Measurements from ENCODE around the gene HCFC1R1. TPM values are rescaled to one million over a fixed set of nuclear protein-coding genes. Genes with fewer than 3 reads are reported as not detected.

The HCFC1R1 gene, protein sequence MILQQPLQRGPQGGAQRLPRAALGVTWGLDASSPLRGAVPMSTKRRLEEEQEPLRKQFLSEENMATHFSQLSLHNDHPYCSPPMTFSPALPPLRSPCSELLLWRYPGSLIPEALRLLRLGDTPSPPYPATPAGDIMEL
- 6.8 and 19.9 TPM in 2 replicates for total RNA-seq

DNA sequence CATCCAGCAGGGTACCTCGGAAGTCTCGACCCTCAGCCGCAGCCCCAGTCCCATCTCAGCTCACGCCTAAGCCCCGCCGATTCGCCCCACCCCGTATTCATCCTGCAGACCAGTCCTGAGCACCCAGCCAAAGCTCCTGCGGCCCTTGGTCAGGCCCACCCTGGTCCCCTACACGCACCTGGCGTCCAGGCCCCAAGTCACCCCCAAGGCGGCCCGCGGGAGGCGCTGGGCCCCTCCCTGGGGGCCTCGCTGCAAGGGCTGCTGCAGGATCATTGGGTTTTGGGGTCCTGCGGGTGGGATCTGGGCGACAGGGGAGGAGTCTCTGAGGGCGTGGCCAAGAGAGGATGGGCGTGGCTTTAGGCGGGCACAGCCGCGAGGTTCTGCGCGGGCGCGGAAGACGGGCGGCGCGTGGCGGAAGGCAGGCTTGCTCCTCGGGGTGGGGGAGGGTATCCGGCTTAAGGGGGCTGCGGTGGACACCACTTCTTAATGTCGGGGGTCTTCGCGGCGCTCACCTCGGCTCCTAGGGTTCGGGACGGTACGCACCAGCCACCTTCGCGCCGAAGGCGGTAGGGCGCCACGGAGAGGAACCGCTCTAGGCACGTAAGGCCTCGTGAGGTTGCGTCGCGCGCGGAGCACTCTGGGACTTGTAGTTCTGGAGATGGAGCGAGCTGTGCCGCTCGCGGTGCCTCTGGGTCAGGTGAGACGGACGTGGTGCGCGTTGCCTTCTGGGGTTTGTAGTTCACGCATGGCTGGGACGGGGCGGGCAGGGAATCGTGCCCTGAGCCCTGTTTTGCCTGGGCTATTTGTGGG is at the start of gene HCFC1R1, which contains the start of gene THOC6:
HCFC1R1 (minus strand) TSS at position 274 of the 810 bp plus-strand sequence; CDS start at position 273, 1 bp downstream.
THOC6 (plus strand) TSS at position 367 of the 810 bp plus-strand sequence; CDS start at position 659, 292 bp downstream.

DNA sequence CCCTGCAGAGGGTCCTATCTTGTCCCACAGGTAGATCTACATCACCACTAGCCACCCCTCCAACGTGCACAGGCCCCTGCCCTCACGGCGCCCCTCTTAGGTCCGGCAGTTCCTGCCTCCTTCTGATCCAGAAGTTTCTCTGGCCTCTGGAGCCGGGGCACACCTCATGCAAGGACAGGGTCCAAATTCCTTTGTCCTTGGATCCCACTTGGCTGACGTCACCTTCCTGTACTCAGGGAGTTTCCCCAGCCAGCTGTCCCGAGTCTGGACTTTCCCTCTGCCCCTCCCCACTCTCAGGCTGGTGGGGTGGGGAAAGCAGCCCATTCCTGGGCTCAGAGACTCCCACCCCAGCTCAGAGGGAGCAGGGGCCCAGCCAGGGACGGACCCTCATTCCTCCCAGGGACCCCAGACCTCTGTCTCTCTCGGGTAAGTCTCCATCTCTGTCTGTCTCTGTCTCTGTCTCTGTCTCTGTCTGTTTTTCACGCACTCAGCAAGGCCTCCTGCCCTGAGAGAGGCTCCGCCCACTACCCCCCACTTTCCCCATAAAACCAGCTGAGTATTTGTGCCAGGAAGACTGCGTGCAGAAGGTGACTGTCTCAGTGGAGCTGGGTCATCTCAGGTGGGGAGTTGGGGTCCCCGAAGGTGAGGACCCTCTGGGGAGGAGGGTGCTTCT is 41.5 kb upstream of the HCFC1R1 start, which contains the start of gene IL32:
IL32 (plus strand) TSS at position 572 of the 673 bp plus-strand sequence. CDS start 172 bp downstream, outside the sequence.

GRCh38 chr16:3045758-3046640 is 22.3 kb upstream of the HCFC1R1 start, which contains the start of gene MMP25:
TSS of gene MMP25 (plus strand) at chr16:3046561. CDS start at chr16:3046918, 357 bp downstream.

DNA sequence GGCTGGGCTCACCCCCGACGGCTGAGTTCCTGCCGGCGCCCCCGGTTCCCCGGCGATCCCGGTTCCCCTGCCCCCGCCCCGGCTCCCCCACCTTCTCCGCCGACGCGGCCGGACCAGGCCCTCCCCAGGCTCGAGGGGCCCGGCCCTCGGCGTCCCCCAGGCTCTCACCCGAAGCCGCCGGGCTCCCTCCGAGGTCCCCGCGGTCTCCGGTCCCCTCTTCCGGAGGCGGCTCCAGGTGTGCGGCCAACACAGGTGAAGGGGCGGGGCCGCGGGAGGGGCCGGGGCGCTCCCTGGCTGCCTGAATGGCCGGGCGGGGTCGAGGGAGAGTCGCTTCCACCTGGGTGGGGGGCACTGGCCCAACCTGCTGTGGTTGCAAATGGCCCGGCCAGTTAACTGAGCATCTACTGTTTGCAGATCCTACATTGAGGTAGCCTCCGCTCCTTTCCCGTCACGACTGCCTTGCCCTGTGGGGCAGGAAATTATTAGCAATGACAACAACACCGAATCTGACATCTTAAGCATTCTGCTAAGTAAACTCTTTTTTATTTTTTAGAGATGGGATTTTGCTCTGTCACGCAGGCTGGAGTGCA is 13.1 kb upstream of the HCFC1R1 start, which contains the start of gene BICDL2:
BICDL2 (minus strand) TSS at position 219 of the 590 bp plus-strand sequence. CDS start 1,448 bp downstream, outside the sequence.

GRCh38 chr16:3020247-3020603 is 3.5 kb downstream of the HCFC1R1 start, which contains the start of gene TNFRSF12A:
TSS of gene TNFRSF12A (plus strand) at chr16:3020368. CDS start at chr16:3020398, 30 bp downstream.

DNA sequence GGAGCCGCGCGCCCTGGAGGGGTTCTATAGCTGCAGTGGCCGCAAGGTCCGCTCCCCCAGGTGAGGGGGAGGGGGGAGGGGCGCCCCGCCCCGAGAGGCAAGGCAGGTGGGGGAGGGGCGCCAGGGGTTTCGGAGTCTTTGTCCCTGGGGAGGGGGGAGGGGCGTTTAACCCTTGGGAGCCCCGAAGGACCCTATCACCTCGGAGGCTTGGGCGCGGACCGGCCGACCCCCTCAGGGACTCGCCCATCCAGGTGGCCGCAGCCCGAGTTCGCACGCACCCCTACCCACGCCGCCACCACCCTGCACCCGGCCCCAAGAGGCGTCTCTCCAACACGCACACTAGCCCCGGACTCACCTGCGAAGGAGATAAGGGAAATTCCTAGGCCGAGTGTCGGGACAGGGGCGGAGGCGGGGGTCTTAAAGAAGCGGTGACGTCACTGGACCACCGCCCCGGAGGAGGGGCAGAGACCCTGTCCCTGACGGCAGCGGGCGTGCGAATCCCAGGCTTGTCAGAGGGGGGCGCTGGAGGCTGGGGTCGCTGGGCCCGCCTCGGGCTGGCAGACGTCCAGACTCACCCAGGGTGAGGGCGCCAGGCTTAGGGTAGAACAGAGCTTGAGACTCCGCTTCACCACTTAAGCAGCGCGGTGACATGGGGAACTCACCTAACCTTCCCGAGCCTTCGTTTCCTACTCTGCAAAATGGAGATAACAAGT is 5.8 kb downstream of the HCFC1R1 start, which contains the start of gene CLDN6:
CLDN6 (minus strand) TSS at position 390 of the 713 bp plus-strand sequence. CDS start 2,162 bp downstream, outside the sequence.

DNA sequence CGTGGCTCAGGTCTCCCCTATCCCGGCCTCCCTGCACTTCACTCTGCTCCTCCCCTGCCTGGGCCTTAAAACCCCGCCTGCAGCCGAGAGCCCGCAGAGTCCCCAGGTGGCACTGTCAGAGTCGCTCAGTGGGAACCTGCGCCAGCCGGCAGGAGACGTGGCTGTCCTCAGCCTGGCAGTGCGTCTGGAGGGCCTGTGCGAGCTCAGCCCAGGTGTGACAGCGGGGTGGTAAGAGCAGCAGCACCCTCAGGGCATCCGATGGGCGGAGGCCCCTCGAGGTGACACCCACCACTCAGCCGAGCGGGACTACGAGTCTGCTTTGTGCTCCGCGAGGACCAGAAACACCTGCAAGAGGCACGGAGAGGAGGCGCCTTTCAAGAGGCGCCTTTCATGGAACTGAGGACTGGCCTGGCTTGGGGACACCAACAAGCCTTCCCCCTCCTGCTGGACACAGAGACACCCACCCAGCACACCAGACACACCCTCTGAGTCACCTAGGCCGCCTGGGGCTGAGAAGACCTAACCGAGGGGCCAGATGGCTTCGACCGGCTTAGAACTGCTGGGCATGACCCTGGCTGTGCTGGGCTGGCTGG is 10.8 kb downstream of the HCFC1R1 start, which contains the start of gene CLDN9:
CLDN9 (plus strand) TSS at position 96 of the 593 bp plus-strand sequence; CDS start at position 536, 440 bp downstream.

GRCh38 chr16:2980227-2981176 is 43.2 kb downstream of the HCFC1R1 start, which contains the start of gene PKMYT1:
TSS of gene PKMYT1 (minus strand) at chr16:2980446. CDS start at chr16:2979657, 789 bp downstream.

Small RNA genes lying within 50 kb of the gene (small RNA-seq; reads per million reads assigned to genes)
- not detected for gene LINC00514

Other genes starting within 250 kb of the HCFC1R1 start
- 231 and 236 TPM in 2 replicates for gene ELOB, start 246.7 kb downstream of the HCFC1R1 start, total RNA-seq
- gene PRSS33, start 236.4 kb downstream of the HCFC1R1 start, total RNA-seq, result not detected in 2 replicates
- gene PRSS41, start 225.5 kb downstream of the HCFC1R1 start, total RNA-seq, result not detected in 2 replicates
- gene PRSS21, start 206.7 kb downstream of the HCFC1R1 start, total RNA-seq, result 0.33 and 1.2 TPM in 2 replicates
- 0.33 TPM in 1 of 2 replicates, not detected in the other for gene ZG16B, start 193.6 kb downstream of the HCFC1R1 start, total RNA-seq
- not detected in 2 replicates for gene PRSS22, start 165.8 kb downstream of the HCFC1R1 start, total RNA-seq
- 44.9 and 49.0 TPM in 2 replicates for gene FLYWCH2, start 140.7 kb downstream of the HCFC1R1 start, total RNA-seq
- gene FLYWCH1, start 112.0 kb downstream of the HCFC1R1 start, total RNA-seq, result 26.0 and 37.6 TPM in 2 replicates
- gene KREMEN2, start 59.7 kb downstream of the HCFC1R1 start, total RNA-seq, result not detected in 2 replicates
- 11.8 and 13.9 TPM in 2 replicates for gene PAQR4, start 54.6 kb downstream of the HCFC1R1 start, total RNA-seq
- gene PKMYT1, start 43.5 kb downstream of the HCFC1R1 start, total RNA-seq, result 9.6 and 11.4 TPM in 2 replicates
- gene CLDN9, start 11.0 kb downstream of the HCFC1R1 start, total RNA-seq, result not detected in 2 replicates
- under 0.01 TPM in 1 of 2 replicates, not detected in the other for gene CLDN6, start 5.8 kb downstream of the HCFC1R1 start, total RNA-seq
- gene TNFRSF12A, start 3.6 kb downstream of the HCFC1R1 start, total RNA-seq, result 116 and 149 TPM in 2 replicates
- gene THOC6, start 93 bp upstream of the HCFC1R1 start, total RNA-seq, result 24.8 and 35.3 TPM in 2 replicates
- not detected in 2 replicates for gene BICDL2, start 13.0 kb upstream of the HCFC1R1 start, total RNA-seq
- gene MMP25, start 22.6 kb upstream of the HCFC1R1 start, total RNA-seq, result under 0.01 and 0.10 TPM in 2 replicates
- gene IL32, start 41.7 kb upstream of the HCFC1R1 start, total RNA-seq, result 101 and 214 TPM in 2 replicates
- gene ZSCAN10, start 75.4 kb upstream of the HCFC1R1 start, total RNA-seq, result not detected in 2 replicates
- 21.4 and 35.3 TPM in 2 replicates for gene ZNF205, start 88.6 kb upstream of the HCFC1R1 start, total RNA-seq
- gene ZNF213, start 111.1 kb upstream of the HCFC1R1 start, total RNA-seq, result 4.8 and 5.6 TPM in 2 replicates
- gene OR1F1, start 164.3 kb upstream of the HCFC1R1 start, total RNA-seq, result 0.33 TPM in 1 of 2 replicates, not detected in the other
- 12.7 and 13.5 TPM in 2 replicates for gene ZNF200, start 211.2 kb upstream of the HCFC1R1 start, total RNA-seq
- gene MEFV, start 232.7 kb upstream of the HCFC1R1 start, total RNA-seq, result not detected in 2 replicates

Measured in vein endothelial cell (primary cell).